ENCODE measurements around the gene SGMS2. TPM values are rescaled to one million over a fixed set of nuclear protein-coding genes. Genes with fewer than 3 reads are reported as not detected.

The SGMS2 gene
- total RNA-seq, 2 experiments from 2014 or later, result 0.14 to 0.40 TPM

GRCh38 chr4:107828315-107829090, 3.8 kb downstream of the SGMS2 start:
- no peak for ATAC-seq
- intact Hi-C loops (cut with micrococcal nuclease), result no loop called here
- H3K4me3 Mint-ChIP-seq, result no peak overlapping the region

DNA sequence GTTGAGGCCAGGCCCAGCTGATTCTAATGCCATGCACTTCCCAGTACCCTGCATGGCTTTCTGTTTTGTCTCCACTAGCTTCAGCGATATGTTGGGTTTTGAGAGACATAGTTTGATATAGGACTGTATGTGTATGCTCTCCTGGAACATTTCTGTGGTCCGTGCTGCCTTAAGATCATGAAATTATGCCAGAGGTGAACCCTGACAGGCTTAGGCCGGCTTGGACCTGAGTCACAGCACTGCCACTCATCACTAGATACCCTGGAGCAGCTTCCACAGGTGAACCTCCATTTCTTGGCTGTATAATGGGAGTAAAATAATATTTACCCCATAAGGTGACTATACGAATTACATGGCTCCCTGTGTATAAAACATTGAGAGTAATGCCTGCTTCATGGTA, 6.4 kb downstream of the SGMS2 start:
- ChIA-PET POLR2A (no interaction called here), CTCF (interaction anchor here (1.2 kb wide), 1 partner anchor 42 kb away, joined by 3 read pairs; no protein-coding TSS in a partner anchor)
- H3K4me3 Mint-ChIP-seq, result no peak overlapping the region
- H3K27me3 Mint-ChIP-seq, result peaks cover 20% of the 10 kb centered on the region
- TF ChIP-seq, protein P1, sequence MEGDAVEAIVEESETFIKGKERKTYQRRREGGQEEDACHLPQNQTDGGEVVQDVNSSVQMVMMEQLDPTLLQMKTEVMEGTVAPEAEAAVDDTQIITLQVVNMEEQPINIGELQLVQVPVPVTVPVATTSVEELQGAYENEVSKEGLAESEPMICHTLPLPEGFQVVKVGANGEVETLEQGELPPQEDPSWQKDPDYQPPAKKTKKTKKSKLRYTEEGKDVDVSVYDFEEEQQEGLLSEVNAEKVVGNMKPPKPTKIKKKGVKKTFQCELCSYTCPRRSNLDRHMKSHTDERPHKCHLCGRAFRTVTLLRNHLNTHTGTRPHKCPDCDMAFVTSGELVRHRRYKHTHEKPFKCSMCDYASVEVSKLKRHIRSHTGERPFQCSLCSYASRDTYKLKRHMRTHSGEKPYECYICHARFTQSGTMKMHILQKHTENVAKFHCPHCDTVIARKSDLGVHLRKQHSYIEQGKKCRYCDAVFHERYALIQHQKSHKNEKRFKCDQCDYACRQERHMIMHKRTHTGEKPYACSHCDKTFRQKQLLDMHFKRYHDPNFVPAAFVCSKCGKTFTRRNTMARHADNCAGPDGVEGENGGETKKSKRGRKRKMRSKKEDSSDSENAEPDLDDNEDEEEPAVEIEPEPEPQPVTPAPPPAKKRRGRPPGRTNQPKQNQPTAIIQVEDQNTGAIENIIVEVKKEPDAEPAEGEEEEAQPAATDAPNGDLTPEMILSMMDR (IDR thresholded peaks at IDR 0.05), result no peak
- H3K27ac Mint-ChIP-seq, result no peak overlapping the region
- no peaks in the 10 kb centered on the region for H3K9me3 Mint-ChIP-seq
- intact Hi-C loops (cut with micrococcal nuclease), result no loop called here
- ATAC-seq (no peak), DNase-seq (no peak)
- H3K4me1 Mint-ChIP-seq (ENCODE audit: low read depth), result no peaks in the 10 kb centered on the region
- no peaks in the 10 kb centered on the region for H3K36me3 Mint-ChIP-seq (ENCODE audit: low read depth)

More at GRCh38 chr4:107828315-107829090, 3.8 kb downstream of the SGMS2 start:
- no peaks in the 10 kb centered on the region for H3K9me3 Mint-ChIP-seq
- H3K4me1 Mint-ChIP-seq (ENCODE audit: low read depth), result peaks cover 9% of the 10 kb centered on the region
- POLR2A ChIA-PET, result no interaction called here
- CTCF ChIA-PET, result interaction anchor here (1.1 to 1.2 kb wide), 2 partner anchors 13 to 81 kb away, joined by 3 read pairs; no protein-coding TSS in a partner anchor
- no peak overlapping the region for H3K27ac Mint-ChIP-seq
- no peaks in the 10 kb centered on the region for H3K36me3 Mint-ChIP-seq (ENCODE audit: low read depth)
- peaks cover 39% of the 10 kb centered on the region for H3K27me3 Mint-ChIP-seq
- TF ChIP-seq, protein P1 (IDR thresholded peaks at IDR 0.05), result no peak
- no peak for DNase-seq

DNA sequence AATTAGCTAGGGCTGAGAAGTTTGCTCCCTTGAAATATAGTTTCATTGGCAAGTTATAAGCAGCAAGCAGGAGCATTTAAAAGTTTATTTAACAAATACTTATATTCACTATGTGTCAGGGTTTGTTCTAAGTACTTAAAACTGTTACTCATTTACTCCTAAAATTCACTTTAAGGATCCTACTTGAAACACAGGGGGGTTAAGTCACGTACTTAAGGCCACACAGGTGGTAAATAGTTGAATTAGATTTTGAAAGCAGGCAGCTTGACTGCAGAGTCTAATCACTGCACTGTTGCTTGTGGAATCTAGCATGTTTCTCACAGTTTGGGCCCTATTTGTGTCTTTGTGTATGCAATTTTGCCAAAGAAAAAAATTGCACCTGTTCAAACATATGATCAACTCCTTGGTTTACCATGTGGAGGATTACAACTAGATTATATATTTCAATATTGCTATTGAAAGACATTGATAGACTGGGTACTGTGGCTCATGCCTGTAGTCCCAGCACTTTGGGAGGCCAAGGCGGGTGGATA, 7.6 kb downstream of the SGMS2 start:
- Mint-ChIP-seq H3K9me3 (no peaks in the 10 kb centered on the region), H3K4me3 (no peak overlapping the region), H3K4me1 (ENCODE audit: low read depth) (no peaks in the 10 kb centered on the region), H3K27me3 (peaks cover 13% of the 10 kb centered on the region), H3K27ac (no peak overlapping the region), H3K36me3 (ENCODE audit: low read depth) (no peaks in the 10 kb centered on the region)
- ChIA-PET CTCF (interaction anchor here (1.7 kb wide), 1 partner anchor 74 kb away, joined by 4 read pairs; no protein-coding TSS in a partner anchor), POLR2A (no interaction called here)
- DNase-seq, result no peak
- intact Hi-C loops (cut with micrococcal nuclease), result no loop called here
- TF ChIP-seq, protein P1 (IDR thresholded peaks at IDR 0.05), result no peak
- ATAC-seq, result no peak

DNA sequence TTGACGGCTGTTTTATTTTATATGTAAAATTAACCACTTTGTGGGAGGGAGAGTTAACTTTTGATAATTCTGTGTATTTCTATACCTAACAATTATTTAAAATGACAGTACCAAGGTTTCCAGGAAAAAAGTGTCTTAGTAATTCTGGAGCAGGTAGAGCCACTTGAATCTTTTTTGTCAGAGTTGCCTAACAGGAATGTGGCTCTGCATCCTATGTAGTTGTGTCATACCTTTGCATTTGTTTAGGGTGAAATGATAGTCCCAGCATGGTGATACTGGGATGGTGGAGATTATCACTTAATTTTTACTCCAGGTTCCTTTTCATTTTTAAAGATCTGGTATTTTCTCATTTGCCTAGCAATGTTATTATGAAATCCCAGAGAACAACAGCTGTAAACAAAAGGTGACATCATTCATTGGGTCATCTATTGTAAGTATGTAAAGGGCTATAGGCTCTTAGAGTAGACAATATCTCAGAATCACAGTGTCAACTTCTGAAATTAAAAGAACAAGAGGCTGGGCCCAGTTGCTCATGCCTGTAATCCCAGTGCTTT, 9.6 kb downstream of the SGMS2 start:
- Mint-ChIP-seq H3K36me3 (ENCODE audit: low read depth) (no peaks in the 10 kb centered on the region), H3K4me1 (ENCODE audit: low read depth) (no peaks in the 10 kb centered on the region), H3K27ac (no peak overlapping the region), H3K4me3 (no peak overlapping the region), H3K27me3 (peaks cover 10% of the 10 kb centered on the region), H3K9me3 (no peaks in the 10 kb centered on the region)
- POLR2A ChIA-PET, result no interaction called here
- ATAC-seq (no peak), DNase-seq (no peak)
- TF ChIP-seq, protein P1 (IDR thresholded peaks at IDR 0.05), result no peak
- CTCF ChIA-PET, result no interaction called here
- intact Hi-C loops (cut with micrococcal nuclease), result no loop called here

DNA sequence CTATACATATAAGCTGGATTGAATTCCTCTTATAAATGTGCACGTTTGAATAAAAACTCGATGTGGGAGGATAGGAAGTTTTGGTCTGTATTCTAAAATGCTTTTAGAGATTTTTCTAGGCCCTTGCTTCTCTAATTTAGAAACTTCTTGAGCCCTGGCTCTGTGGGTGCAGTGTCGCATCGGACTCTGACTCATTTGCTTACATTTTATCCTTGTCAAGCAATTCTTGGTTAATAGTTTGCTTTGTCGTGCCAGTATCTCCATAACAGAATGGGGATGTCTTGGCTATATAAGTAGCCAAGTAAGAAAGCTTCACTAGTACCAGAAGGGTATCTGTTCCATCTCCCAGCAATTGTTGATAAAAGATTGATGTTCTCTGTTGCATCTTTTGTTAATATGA, 10.7 kb downstream of the SGMS2 start:
- CTCF ChIA-PET, result no interaction called here
- no peaks in the 10 kb centered on the region for H3K36me3 Mint-ChIP-seq (ENCODE audit: low read depth)

More for the DNA sequence above, 10.7 kb downstream of the SGMS2 start:
- intact Hi-C loops (cut with micrococcal nuclease), result no loop called here
- Mint-ChIP-seq H3K4me1 (ENCODE audit: low read depth) (no peaks in the 10 kb centered on the region), H3K27me3 (peaks cover 5% of the 10 kb centered on the region), H3K4me3 (no peak overlapping the region), H3K9me3 (no peaks in the 10 kb centered on the region), H3K27ac (no peak overlapping the region)
- POLR2A ChIA-PET, result no interaction called here
- DNase-seq (no peak), ATAC-seq (no peak)
- TF ChIP-seq, protein P1 (IDR thresholded peaks at IDR 0.05), result no peak

Measured in activated CD8-positive, alpha-beta T cell treated with anti-CD3 and anti-CD28 coated beads for 36 hours (primary cell).